Uterus (tissue), 4 donors: ENCODE measurements around the gene PLS1. TPM values are rescaled to one million over a fixed set of nuclear protein-coding genes. Genes with fewer than 3 reads are reported as not detected.

ENCODE experiments used
- DNase-seq, 2 donors: peaks; one replicate each; pipeline ENCODE4 v3.0.0-alpha.2; 2019 to 2020
- H3K27ac ChIP-seq, 2 donors: fragments of 200-600 bp; sonication (generic); 1 replicate in 1 of 2; 2 replicates in 1 of 2; pipeline ENCODE4 v1.5.1; 2016 to 2018
- H3K27me3 ChIP-seq, 2 donors: fragments of 200-600 bp; sonication (generic); one replicate each; pipeline ENCODE4 v1.5.1; 2018 to 2019; ENCODE audit warnings: control low read depth in 1 of 2
- H3K36me3 ChIP-seq, 2 donors: fragments of 200-600 bp; sonication (generic); one replicate each; pipeline ENCODE4 v1.5.1; 2019; ENCODE audit warnings: control low read depth in 1 of 2
- H3K4me1 ChIP-seq, 2 donors: fragments of 200-600 bp; sonication (generic); one replicate each; pipeline ENCODE4 v1.5.1; 2018 to 2019; ENCODE audit warnings: control low read depth in 1 of 2
- H3K4me3 ChIP-seq, 2 donors: fragments of 200-600 bp; sonication (generic); 1 replicate in 1 of 2; 2 replicates in 1 of 2; pipeline ENCODE4 v1.5.1; 2018 to 2019; ENCODE audit warnings: mild to moderate bottlenecking in 1 of 2
- H3K9me3 ChIP-seq, 2 donors: fragments of 200-600 bp; sonication (generic); one replicate each; pipeline ENCODE4 v1.5.1; 2019; ENCODE audit warnings: control low read depth in 1 of 2
- POLR2A ChIP-seq, 2 donors: fragments of 450-650 bp; IDR thresholded peaks; one replicate each; pipeline ENCODE4 v1.6.1; 2016; ENCODE audit warnings: antibody characterized with exemption in 2 of 2, mild to moderate bottlenecking in 1 of 2, moderate library complexity in 1 of 2
- intact Hi-C: fragments of 100-400 bp; cut with DNase I; formaldehyde crosslinking; loops from one replicate; pipeline ENCODE4 v1.15.1; 2023; ENCODE audit warnings: low total_unique reads
- total RNA-seq, 4 donors: library from RNA; depleted of rRNA in 3 of 4; stranded (reverse); fragments of >200 nt in 3 of 4; gene quantifications; one replicate each; pipeline versions ENCODE4 v1.1.0 to v1.2.4, GENCODE V29; 2014 to 2023
- TF ChIP-seq, protein P1 (sequence below), 4 experiments: fragments of 200-600 bp in 2 of 4; fragments of 450-650 bp in 2 of 4; sonication (generic) in 2 of 4; IDR thresholded peaks; one replicate each; pipeline ENCODE4 v1.5.1; 2016 to 2019; ENCODE audit warnings: antibody characterized with exemption in 4 of 4, mild to moderate bottlenecking in 2 of 4, moderate library complexity in 1 of 4
- donor health status: DM: yes; HTN: yes; CAD: no.

The PLS1 gene
- total RNA-seq, 4 donors from 2014 or later, result 0.26 to 4.5 (median 1.8) TPM

DNA sequence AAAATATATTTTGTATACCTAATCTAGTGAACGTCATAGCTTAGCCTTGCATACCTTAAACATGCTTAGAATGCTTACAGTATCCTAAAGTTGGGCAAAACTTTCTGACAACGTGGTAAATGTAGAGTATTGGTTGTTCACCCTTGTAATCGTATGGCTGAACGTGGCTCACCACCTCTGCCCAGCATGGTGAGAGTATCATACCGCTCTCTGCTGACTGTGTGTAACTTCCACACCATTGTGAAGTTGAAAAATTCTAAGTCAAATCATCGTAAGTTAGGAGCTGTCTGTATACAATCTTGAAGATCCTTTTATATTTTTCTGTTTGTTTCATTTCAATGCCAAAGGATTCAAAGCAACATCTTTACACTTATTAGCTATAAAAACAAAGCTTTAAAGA is 64.2 kb downstream of the PLS1 start:
- intact Hi-C loops, result no loop called here
- no peaks in the 10 kb centered on the region for H3K4me1 ChIP-seq
- H3K27me3 ChIP-seq, result no peaks in the 10 kb centered on the region
- no peak overlapping the region for H3K27ac ChIP-seq
- no peaks in the 10 kb centered on the region for H3K9me3 ChIP-seq
- H3K36me3 ChIP-seq, result no peaks in the 10 kb centered on the region
- no peak for TF ChIP-seq POLR2A (IDR thresholded peaks at IDR 0.05)
- TF ChIP-seq, protein P1, sequence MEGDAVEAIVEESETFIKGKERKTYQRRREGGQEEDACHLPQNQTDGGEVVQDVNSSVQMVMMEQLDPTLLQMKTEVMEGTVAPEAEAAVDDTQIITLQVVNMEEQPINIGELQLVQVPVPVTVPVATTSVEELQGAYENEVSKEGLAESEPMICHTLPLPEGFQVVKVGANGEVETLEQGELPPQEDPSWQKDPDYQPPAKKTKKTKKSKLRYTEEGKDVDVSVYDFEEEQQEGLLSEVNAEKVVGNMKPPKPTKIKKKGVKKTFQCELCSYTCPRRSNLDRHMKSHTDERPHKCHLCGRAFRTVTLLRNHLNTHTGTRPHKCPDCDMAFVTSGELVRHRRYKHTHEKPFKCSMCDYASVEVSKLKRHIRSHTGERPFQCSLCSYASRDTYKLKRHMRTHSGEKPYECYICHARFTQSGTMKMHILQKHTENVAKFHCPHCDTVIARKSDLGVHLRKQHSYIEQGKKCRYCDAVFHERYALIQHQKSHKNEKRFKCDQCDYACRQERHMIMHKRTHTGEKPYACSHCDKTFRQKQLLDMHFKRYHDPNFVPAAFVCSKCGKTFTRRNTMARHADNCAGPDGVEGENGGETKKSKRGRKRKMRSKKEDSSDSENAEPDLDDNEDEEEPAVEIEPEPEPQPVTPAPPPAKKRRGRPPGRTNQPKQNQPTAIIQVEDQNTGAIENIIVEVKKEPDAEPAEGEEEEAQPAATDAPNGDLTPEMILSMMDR (IDR thresholded peaks at IDR 0.05), result no peak
- DNase-seq, result no peak
- no peak overlapping the region for H3K4me3 ChIP-seq

DNA sequence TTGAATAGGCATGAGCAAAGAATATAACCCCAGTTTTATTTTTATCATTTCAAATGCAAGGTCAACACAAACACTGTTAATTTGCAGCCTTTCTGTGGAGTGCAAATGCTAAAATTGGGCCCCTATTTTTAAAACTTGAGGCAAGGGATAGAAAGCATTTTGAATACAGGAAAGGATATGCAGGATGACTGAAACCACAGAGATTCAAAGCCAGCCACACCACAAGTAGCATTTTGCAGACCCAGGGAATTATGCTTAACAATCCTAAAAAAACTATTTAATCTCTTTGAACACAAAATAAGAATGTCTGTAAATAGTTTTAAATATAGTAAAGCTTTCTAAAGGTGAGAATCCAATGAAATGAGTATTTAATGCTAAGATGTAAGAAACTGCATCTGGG is 64.7 kb downstream of the PLS1 start:
- Histone ChIP-seq H3K27ac (no peak overlapping the region), H3K9me3 (no peaks in the 10 kb centered on the region), H3K4me3 (no peak overlapping the region), H3K27me3 (no peaks in the 10 kb centered on the region), H3K36me3 (no peaks in the 10 kb centered on the region), H3K4me1 (no peaks in the 10 kb centered on the region)
- DNase-seq, result no peak
- intact Hi-C loops, result no loop called here
- TF ChIP-seq, protein P1 (IDR thresholded peaks at IDR 0.05), result no peak
- TF ChIP-seq POLR2A (IDR thresholded peaks at IDR 0.05), result no peak

DNA sequence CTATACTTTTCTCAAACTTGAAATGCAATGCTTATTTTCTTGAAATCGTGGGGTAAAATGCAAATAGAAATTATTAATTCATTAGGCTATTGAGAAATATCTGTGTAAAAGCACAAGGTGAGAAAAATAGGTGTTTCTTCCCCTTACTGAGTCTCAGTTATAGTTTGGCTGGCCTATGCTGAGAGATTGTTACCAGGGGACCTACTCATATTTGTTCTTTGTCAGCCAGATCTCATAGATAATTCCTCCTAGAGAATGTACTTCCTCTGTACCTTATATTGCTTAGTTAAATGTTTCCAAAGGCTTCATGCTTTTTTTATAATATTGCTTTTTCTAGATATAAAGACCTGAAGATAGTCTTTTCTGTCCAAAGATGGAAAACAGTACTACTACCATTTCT is 67.7 kb downstream of the PLS1 start:
- H3K36me3 ChIP-seq, result no peaks in the 10 kb centered on the region
- no peak for DNase-seq
- no peaks in the 10 kb centered on the region for H3K27me3 ChIP-seq
- no peak overlapping the region for H3K4me3 ChIP-seq
- H3K4me1 ChIP-seq, result no peaks in the 10 kb centered on the region
- TF ChIP-seq POLR2A (IDR thresholded peaks at IDR 0.05), result no peak
- TF ChIP-seq, protein P1 (IDR thresholded peaks at IDR 0.05), result no peak
- no peaks in the 10 kb centered on the region for H3K9me3 ChIP-seq
- intact Hi-C loops, result no loop called here
- H3K27ac ChIP-seq, result no peak overlapping the region

DNA sequence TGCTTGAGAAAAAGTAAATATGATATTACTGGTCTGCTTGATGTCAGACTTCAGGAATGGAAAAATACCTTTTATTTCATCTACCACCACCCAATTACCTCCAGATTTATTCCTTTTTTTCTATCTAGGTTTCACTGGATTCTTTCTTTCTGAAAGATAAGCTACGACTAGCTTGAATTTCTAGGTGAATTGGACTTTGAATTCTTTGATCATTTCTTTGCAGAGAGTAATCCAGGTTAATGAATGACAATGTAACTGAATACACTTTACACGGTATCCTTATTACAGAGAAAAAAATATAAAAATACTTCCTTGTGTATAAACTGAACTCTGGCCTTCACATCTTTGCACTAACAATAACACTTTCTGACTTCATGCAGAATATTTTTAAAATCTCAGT is 68.1 kb downstream of the PLS1 start:
- H3K27ac ChIP-seq, result no peak overlapping the region
- no peak for TF ChIP-seq POLR2A (IDR thresholded peaks at IDR 0.05)
- TF ChIP-seq, protein P1 (IDR thresholded peaks at IDR 0.05), result no peak
- no peak overlapping the region for H3K4me3 ChIP-seq
- no peaks in the 10 kb centered on the region for H3K9me3 ChIP-seq
- H3K27me3 ChIP-seq, result no peaks in the 10 kb centered on the region
- no peaks in the 10 kb centered on the region for H3K36me3 ChIP-seq
- intact Hi-C loops, result no loop called here
- DNase-seq, result no peak
- H3K4me1 ChIP-seq, result no peaks in the 10 kb centered on the region

DNA sequence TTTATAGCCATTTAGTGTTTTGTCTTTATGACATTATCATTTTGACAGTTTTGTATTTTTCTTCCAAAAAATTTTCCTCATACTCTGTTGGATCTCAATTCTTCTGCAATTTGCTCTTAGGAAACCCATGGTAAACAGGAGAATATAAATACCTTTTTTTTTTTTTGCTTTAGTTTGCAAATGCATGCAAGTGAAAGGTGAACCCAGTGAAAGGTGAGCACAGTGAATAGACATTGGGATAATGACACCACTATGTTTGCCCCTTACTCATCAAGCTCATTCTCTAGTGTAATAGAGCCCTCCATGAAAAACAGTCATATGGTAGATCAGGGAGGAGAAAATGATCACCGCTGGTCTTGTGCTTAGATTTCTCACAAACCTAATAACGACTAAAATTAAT is 68.6 kb downstream of the PLS1 start:
- no peak for TF ChIP-seq POLR2A (IDR thresholded peaks at IDR 0.05)
- TF ChIP-seq, protein P1 (IDR thresholded peaks at IDR 0.05), result no peak
- H3K4me3 ChIP-seq, result no peak overlapping the region
- intact Hi-C loops, result no loop called here
- H3K9me3 ChIP-seq, result no peaks in the 10 kb centered on the region
- H3K27me3 ChIP-seq, result no peaks in the 10 kb centered on the region
- no peak overlapping the region for H3K27ac ChIP-seq
- H3K4me1 ChIP-seq, result no peaks in the 10 kb centered on the region
- no peak for DNase-seq
- H3K36me3 ChIP-seq, result no peaks in the 10 kb centered on the region
